NCI-H2081 (cell line): ENCODE measurements around the gene ABCG4.
"Not testable (repeated sequence)": the region's sequence is repeated elsewhere in the genome, so short reads cannot be mapped to it uniquely, and the experiment has no call there.

Experiments used
- DNase-seq, 2 experiments: peaks; one replicate each; lab custom pipeline; 2025; lab: John Stamatoyannopoulos, UW

Gene ABCG4

DNA sequence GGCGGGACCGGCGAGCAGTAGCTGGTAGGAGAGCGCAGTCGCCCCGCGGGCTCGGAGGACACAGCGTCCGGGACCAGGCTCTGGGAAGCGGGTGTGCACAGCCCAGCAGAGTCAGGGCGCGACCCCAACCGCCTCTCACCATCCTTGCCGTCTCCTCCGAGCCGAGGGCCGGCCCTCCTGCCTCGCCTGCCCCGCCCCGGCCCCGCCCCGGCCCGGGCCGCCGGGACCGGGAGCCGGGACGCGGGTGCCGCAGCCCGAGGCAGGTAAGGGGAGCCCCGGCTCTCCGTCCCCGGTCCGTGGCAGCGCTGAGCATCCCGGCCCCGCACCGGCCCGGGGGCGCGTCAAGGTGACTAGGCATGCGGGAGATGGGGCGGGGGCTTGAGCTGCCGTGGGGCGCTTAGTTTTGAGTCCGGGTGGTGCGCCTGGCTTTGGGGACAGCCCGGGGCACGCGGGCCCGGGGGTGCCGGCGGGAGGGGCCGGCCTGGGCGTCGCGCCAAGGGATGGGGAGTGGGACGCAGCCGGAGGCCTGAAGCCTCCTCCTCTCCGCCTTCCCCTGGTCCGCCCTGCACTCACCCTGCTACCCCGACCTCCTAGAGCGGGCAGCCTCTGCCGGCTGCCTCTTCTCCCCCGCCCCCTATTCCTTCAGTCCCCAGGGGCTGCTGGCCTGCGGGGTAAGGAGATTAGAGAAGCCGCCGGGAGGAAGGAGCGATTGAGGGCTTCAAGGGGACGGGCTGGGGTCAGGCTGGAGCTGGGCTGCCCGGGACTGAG lies at the start of gene ABCG4:
Gene ABCG4, plus strand, starts transcription at position 35 of the 768 bp plus-strand sequence. CDS start 914 bp downstream, outside the sequence.
- DNase-seq: peak in 1 of 2 experiments; percentile 17

- no peak for DNase-seq
Observed at GRCh38 chr11:119099711-119100110, 49.1 kb upstream of the ABCG4 start.

GRCh38 chr11:119100246-119100970 lies 48.4 kb upstream of the ABCG4 start:
- peak; percentile 33 to 65 for DNase-seq

GRCh38 chr11:119100994-119101758 lies 47.7 kb upstream of the ABCG4 start:
- peak in 1 of 2 experiments; percentile 34 for DNase-seq

- DNase-seq: peak; percentile 92 to 98
Observed at GRCh38 chr11:119101759-119102423, 47.0 kb upstream of the ABCG4 start, which contains the start of gene DPAGT1. DPAGT1 (minus strand) TSS chr11:119101853; CDS start chr11:119101655, 198 bp downstream.

GRCh38 chr11:119103161-119103664 lies 45.6 kb upstream of the ABCG4 start:
- not testable (repeated sequence) for DNase-seq

DNA sequence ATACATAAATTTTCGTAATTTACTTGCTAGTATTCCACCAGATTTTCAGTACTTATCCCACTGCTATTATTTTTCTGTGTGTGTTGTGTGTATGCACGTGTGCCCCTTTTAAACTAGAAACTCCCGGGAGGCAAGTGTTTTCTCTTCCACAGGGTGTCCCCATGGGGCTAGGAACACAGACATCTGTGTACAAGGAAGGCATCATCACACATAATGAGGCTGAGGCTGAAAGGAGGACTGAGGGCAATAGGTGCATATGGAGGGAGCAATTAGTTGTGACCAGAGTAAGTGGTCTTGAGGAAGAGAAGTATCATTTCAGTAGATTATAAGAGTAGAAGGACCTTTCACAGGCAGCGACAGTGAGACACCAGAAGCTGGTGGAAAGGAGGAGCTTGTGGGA lies 45.1 kb upstream of the ABCG4 start:
- DNase-seq: no peak

DNA sequence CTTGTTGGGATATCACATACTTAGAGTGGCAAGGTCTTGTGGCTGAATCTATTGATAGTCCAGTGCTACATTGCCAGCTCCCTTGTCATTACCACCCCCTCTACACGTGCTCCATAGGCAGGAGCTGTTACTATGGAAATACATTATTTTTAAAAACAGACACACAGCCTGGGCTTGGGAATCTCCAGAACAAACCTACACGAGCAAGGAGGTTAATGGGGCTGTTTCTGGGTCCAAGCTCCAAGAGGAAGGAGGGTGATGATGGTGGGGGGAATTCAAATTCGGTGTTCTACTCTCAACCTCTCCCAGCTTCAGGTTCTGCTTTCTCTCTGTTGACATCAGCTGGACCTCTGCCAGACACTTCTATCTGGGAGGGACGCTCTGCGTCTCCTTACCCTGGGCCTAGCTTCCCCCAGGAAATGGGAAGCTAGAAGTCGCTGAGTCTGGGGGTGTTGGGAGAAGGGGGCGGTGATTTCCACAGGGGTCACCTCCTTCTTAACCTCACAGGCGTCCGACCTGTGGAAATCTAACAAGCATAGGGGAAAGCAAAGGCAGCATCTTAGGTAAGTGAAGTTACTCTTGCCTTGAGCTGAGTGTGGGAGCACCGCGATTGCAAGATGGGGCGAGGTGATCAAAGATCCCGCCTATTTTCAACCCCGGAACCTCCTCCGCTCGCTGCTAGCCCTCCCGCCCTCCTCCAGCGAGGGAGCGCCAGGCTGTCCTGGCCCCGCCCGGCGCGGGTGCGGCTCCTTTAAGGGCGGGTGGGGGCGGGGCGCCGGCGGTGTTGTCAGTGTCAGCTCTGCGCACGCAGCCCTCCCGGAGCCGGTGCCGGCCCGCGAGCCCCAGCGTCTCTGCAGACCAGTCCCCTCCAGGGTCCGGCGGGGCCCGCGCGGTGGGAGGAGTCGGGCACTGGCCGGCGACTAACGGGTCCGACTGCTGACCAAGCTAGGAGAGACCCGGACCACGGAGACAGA lies 42.0 kb upstream of the ABCG4 start, which contains the start of gene C2CD2L:
Gene C2CD2L, plus strand, starts transcription at position 781 of the 974 bp plus-strand sequence. CDS start 398 bp downstream, outside the sequence.
- peak; percentile 92 for DNase-seq

DNA sequence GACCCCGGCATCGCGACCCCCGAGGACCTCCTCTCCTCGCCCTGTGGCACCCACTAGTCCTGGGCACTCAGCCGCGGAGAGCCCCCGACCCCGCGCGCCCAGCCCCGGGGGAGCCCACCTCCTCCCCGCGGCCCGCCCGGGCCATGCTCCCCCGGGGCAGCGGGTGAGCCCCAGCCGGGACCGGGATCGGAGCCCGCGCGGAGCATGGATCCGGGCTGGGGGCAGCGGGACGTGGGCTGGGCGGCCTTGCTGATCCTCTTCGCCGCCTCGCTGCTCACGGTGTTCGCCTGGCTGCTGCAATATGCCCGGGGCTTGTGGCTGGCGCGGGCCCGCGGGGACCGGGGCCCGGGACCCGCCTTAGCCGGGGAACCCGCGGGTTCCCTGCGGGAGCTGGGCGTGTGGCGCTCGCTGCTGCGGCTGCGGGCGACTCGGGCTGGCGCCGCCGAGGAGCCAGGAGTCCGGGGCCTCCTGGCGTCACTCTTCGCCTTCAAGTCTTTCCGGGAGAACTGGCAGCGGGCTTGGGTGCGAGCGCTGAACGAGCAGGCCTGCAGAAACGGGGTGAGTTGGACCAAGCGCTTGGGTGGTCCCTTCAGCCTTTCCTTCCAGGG lies 41.2 kb upstream of the ABCG4 start:
- DNase-seq: no peak

DNA sequence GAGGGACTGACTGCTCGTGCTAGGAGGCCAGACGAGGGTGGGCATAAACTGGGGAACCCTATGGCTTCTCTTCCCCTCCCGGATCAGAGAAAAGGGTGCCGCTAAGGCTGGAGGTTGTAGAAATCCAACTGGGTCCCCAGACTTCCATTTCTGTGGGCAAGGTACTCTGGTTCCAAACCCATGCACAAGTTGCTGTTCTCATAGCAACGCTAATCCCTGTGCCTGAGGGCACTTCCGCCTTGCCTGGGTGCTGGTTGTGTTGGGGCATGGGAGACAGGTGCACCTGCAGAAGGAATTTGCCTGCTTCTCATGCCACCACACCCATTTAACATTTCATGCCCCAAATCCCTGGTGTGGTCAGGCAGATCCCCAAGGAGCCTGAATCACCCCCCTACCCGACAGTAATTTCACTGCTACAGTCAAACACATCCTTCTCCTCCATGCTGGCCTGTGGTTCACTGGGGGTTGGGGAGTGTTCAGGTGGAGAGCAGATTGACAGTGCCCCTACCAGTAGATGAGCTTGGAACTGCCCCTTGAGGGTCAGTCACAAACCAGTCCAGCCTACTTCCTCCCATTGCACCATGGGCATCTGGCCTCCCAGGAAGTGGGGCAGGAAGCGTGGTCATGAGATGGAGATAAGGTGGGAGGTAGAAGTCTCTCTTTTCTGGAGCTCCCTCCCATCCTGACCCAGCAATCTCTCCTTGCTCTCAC lies 40.6 kb upstream of the ABCG4 start:
- peak; percentile 63 to 70 for DNase-seq

DNA sequence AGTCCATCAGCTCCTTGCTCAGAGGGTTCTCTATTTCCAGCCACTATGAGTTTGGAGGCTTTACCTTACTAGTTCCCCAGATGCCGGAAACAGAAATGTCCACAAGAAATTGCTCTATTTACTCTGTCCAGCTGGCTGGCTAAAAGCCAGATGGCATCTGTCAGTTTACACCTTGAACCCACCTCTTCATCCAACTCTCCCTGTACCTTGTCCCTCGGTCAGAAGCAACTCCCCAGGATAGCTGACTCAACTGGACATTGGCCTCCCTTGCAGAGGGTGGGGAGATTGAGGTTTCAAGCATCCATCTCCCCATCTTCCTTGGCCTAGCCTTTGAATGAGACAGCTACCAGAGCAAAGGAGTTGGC lies 40.0 kb upstream of the ABCG4 start:
- no peak for DNase-seq

DNA sequence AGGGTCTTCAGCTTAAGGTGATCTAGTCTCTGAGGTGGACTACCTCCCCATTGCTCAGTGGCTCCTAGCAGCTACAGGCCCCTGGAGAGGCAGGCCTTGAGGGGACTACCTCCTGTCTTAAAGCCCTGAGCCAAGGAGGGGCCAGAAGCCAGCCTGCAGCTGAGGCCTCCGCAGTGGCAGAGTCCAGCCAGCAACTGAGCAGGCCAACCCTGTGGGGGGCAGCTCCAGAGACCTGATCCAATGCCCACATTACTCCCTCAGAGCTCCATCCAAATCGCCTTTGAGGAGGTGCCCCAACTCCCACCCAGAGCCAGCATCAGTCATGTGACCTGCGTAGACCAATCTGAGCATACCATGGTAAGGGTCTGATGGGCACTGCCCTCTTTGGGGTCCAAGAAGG lies 39.0 kb upstream of the ABCG4 start:
- DNase-seq: no peak

- DNase-seq: no peak
Observed at GRCh38 chr11:119110439-119110838, 38.4 kb upstream of the ABCG4 start.

DNA sequence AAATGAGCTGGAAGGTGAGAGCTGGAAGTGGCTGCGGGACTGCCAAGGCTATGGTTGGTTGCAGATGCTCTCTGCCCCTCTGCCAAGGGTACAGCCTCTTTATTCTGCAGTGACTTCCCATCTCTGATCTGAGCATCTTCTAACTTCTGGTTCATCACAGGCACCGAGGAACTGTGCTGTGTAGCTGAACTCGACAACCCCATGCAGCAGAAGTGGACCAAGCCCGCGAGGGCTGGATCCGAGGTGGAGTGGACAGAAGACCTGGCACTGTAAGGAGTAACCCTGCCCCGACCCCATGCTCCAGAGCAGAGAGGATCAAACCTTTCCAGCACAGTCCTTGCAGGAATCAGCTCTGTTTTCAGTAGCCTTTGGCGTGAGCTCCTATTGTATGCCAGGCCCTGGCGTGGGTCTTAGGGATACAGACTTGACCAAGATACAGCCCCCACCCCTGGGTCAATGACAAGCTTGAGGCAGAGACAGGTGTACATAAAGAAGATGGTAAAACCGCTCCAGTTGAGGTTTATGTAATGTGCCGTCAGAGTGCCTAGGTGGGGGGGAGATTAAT lies 37.4 kb upstream of the ABCG4 start:
- DNase-seq: no peak

GRCh38 chr11:119112314-119113020 lies 36.4 kb upstream of the ABCG4 start:
- DNase-seq: no peak

DNA sequence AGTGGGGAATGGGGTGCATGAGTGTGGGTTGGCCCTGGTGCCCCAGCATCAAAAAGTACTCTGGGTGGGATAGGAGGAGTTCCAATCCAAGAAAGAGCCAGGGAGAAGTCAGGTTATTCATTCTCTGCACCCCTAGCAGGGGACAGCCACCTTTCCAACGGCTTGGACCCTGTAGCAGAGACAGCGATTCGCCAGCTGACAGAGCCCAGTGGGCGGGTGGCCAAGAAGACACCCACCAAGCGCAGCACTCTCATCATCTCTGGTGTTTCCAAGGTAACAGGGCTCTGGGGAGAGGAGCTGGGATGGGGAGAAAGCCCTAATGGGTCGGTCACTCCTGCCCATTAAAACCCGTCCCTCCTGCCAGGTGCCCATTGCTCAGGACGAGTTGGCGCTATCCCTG lies 35.1 kb upstream of the ABCG4 start:
- DNase-seq: no peak

DNA sequence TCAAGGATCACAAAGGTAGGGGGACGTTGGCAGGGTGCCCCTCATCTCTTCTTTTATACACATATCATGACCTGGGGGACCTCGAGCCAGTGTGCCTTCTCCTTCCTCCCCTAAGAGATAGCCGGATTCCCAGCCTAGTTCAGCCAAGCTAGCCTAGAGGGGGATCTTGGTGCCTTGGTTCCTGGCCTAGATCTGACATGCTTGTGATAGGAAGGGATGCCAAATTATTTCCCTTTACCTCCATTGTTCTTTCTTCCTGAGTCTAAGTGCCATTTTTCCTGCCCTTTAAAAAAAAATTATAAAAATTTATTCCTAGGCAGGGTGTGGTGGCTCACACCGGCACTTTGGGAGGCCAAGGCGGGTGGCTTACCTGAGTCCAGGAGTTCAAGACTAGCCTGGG lies 34.5 kb upstream of the ABCG4 start:
- DNase-seq: no peak
